ENCODE measurements around the gene AKAP13.

- TF ChIP-seq CTCF (conservative IDR thresholded peaks at IDR 0.05; ENCODE audit: low read depth, low read length) (no peak), EZH2 (IDR thresholded peaks at IDR 0.05; ENCODE audit: borderline replicate concordance, low read depth, low read length, poor library complexity, severe bottlenecking) (no peak)
Measured at GRCh38 chr15:85758655-85758978, 378.2 kb downstream of the AKAP13 start.

All from A673 (cell line).